Measurements from ENCODE around the gene AKTIP. TPM values are rescaled to one million over a fixed set of nuclear protein-coding genes. Genes with fewer than 3 reads are reported as not detected.
"Not testable (repeated sequence)": the region's sequence is repeated elsewhere in the genome, so short reads cannot be mapped to it uniquely, and the experiment has no call there.

AKTIP gene
- 11.9 and 12.0 TPM in 2 replicates for total RNA-seq (2014; rRNA removed; shearing (Covaris generic))
- 8.9 and 9.4 TPM in 2 replicates for polyA plus RNA-seq (2015; cell fraction: cytosol; rRNA removed)
- polyA plus RNA-seq (2015; cell fraction: nucleus; rRNA removed) = 10.4 and 17.4 TPM in 2 replicates

GRCh38 chr16:53502331-53503269 is at the start of gene AKTIP:
AKTIP (minus strand) TSS chr16:53503209; CDS start chr16:53500259, 2,950 bp downstream.
- in situ Hi-C loops (cut with HindIII; ENCODE audit: low pct_unique_long_range_greater_than_20kb, low sequenced_read_pairs) = no loop called here
- no peak for DNase-seq (ENCODE audit: low read depth, low spot score)

DNA sequence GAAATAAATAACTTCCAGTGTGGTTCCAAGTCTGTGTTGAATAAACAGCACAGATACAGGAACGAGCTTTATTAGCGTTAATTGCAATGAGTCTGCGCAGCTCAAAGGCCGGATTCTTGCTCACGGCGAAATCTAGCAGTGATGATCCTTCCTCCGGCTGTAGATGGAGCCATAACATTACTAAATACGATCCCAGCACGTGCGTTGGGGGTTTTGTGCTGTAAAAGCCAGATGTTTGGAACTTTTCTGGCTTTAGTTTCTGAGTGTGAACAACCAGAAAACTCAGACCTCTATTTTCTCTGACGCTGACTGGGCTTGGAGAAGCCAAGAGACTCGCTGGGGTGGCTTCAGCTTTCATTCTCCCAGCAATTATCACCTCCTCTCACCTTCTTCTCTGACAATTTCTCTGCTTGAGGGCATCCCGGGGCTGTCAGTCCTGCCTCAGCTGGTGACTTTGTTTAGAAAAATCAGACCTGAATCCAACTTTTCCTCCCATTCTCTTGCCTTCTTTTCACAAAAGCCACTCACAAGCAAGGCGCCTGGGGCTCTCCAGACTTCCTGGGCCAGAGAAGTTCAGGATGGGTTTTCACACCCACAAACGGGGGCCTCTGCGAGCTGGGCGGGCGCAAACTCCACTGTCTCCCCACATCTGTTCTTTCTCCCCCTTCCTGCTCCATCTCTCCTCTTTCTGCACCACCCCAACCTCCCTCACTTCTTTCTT is 47.1 kb upstream of the AKTIP start:
- in situ Hi-C loops (cut with HindIII; ENCODE audit: low pct_unique_long_range_greater_than_20kb, low sequenced_read_pairs) = no loop called here
- peak; percentile 79 for DNase-seq (ENCODE audit: low read depth, low spot score)

DNA sequence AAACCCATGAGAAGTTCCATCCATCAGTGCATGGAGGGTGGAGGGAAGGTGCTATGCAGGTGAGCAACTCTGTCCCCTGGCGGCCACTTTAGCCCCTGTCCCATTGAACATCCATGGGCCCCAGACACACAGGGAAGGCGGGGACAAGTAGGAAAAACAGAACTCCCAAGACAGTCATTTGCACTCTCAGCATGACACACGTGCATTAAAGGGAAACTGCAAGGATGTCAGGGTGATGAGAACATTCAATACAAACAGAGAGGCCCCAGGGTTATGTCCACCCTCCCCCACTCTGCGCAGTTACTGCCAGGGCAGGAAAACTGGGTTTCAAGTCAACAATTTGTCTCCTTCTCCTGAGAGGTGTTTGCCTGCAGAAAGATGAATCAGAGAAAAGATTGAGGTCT is 44.0 kb upstream of the AKTIP start:
- in situ Hi-C loops (cut with HindIII; ENCODE audit: low pct_unique_long_range_greater_than_20kb, low sequenced_read_pairs) = no loop called here
- peak; percentile 8 for DNase-seq (ENCODE audit: low read depth, low spot score)

DNA sequence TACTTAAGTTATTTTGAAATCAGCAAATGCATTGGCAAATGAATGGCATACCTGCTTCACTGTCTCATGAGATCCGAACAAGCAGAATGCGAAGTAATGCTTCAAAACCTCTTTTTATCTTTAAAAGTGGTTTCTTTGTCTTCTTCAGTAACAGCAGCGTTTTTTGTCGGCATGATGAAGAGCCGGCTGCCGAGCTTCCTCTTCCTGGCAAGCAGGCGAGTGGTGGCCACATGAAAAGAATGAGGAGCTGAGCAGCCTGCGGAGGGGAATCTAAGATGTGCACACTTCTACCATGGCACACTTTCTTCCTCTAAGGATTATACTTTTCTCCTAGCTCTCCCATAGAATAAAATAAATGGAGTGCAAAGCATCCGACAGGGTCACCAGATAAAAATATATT is 42.4 kb upstream of the AKTIP start:
- in situ Hi-C loops (cut with HindIII; ENCODE audit: low pct_unique_long_range_greater_than_20kb, low sequenced_read_pairs) = no loop called here
- peak; percentile 32 for DNase-seq (ENCODE audit: low read depth, low spot score)

- no peak for DNase-seq (ENCODE audit: low read depth, low spot score)
- in situ Hi-C loops (cut with HindIII; ENCODE audit: low pct_unique_long_range_greater_than_20kb, low sequenced_read_pairs) = no loop called here
Measured at GRCh38 chr16:53542283-53542682, 39.3 kb upstream of the AKTIP start.

GRCh38 chr16:53541326-53541725 is 38.3 kb upstream of the AKTIP start:
- DNase-seq (ENCODE audit: low read depth, low spot score) = no peak

GRCh38 chr16:53539759-53540718 is 37.0 kb upstream of the AKTIP start:
- in situ Hi-C loops (cut with HindIII; ENCODE audit: low pct_unique_long_range_greater_than_20kb, low sequenced_read_pairs) = not testable (repeated sequence)

More at GRCh38 chr16:53541326-53541725, 38.3 kb upstream of the AKTIP start:
- in situ Hi-C loops (cut with HindIII; ENCODE audit: low pct_unique_long_range_greater_than_20kb, low sequenced_read_pairs) = no loop called here

DNA sequence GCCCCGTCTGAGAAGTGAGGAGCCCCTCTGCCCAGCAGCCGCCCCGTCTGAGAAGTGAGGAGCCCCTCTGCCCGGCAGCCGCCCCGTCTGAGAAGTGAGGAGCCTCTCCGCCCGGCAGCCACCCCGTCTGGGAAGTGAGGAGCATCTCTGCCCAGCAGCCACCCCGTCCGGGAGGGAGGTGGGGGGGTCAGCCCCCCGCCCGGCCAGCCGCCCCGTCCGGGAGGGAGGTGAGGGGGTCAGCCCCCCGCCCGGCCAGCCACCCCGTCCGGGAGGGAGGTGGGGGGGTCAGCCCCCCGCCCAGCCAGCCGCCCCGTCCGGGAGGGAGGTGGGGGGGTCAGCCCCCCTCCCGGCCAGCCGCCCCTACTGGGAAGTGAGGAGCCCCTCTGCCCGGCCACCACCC is 36.3 kb upstream of the AKTIP start:
- DNase-seq (ENCODE audit: low read depth, low spot score); in situ Hi-C loops (cut with HindIII; ENCODE audit: low pct_unique_long_range_greater_than_20kb, low sequenced_read_pairs): not testable (repeated sequence)

More at GRCh38 chr16:53539759-53540718, 37.0 kb upstream of the AKTIP start:
- DNase-seq (ENCODE audit: low read depth, low spot score) = not testable (repeated sequence)

GRCh38 chr16:53537626-53538025 is 34.6 kb upstream of the AKTIP start:
- no peak for DNase-seq (ENCODE audit: low read depth, low spot score)
- in situ Hi-C loops (cut with HindIII; ENCODE audit: low pct_unique_long_range_greater_than_20kb, low sequenced_read_pairs) = no loop called here

- in situ Hi-C loops (cut with HindIII; ENCODE audit: low pct_unique_long_range_greater_than_20kb, low sequenced_read_pairs) = no loop called here
- DNase-seq (ENCODE audit: low read depth, low spot score) = no peak
Measured at GRCh38 chr16:53534206-53534605, 31.2 kb upstream of the AKTIP start.

- in situ Hi-C loops (cut with HindIII; ENCODE audit: low pct_unique_long_range_greater_than_20kb, low sequenced_read_pairs) = no loop called here
- DNase-seq (ENCODE audit: low read depth, low spot score) = no peak
Measured at GRCh38 chr16:53530741-53531140, 27.7 kb upstream of the AKTIP start.

DNA sequence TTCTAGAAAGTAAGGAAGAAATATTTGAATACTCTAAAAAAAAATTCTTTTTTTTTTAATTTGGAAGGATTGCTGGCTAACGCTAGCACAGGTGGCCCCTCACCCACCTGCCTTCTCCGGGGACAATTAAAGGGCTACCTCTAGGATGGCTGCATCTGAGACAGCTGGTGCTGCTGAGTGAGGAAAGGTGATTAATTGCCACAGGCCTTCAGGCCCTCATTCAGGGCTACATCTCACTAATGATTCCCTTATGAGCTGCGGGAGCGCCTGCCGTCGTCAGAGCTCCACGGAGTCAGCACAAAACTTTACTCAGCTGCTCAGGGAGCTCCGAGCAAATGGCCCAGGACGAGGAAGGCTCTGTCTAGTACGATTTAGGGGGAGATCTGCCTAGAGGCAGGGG is 27.0 kb upstream of the AKTIP start:
- no peak for DNase-seq (ENCODE audit: low read depth, low spot score)
- in situ Hi-C loops (cut with HindIII; ENCODE audit: low pct_unique_long_range_greater_than_20kb, low sequenced_read_pairs) = no loop called here

DNA sequence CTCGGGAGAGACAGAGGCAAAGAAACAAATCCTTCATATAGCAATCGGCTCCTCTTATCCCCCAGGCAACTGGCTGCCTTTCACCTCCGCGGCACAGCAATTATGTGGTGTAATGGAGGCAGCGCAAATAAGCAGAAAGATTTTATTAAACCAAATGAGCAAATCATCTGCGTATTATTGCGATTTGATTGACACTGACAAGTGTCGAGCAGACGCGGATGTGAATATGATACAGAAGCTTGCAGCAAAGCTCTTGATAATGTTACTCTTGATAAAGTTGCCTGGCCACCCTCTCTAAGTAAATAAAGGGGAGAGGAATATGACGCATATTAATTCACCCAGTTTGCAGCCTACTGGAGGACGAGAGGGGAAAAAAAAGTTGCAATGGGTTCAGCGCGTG is 26.5 kb upstream of the AKTIP start:
- DNase-seq (ENCODE audit: low read depth, low spot score) = no peak
- in situ Hi-C loops (cut with HindIII; ENCODE audit: low pct_unique_long_range_greater_than_20kb, low sequenced_read_pairs) = no loop called here

GRCh38 chr16:53528797-53529196 is 25.8 kb upstream of the AKTIP start:
- in situ Hi-C loops (cut with HindIII; ENCODE audit: low pct_unique_long_range_greater_than_20kb, low sequenced_read_pairs) = no loop called here
- no peak for DNase-seq (ENCODE audit: low read depth, low spot score)

GRCh38 chr16:53523971-53524548 is 21.1 kb upstream of the AKTIP start:
- no peak for DNase-seq (ENCODE audit: low read depth, low spot score)
- in situ Hi-C loops (cut with HindIII; ENCODE audit: low pct_unique_long_range_greater_than_20kb, low sequenced_read_pairs) = no loop called here

DNA sequence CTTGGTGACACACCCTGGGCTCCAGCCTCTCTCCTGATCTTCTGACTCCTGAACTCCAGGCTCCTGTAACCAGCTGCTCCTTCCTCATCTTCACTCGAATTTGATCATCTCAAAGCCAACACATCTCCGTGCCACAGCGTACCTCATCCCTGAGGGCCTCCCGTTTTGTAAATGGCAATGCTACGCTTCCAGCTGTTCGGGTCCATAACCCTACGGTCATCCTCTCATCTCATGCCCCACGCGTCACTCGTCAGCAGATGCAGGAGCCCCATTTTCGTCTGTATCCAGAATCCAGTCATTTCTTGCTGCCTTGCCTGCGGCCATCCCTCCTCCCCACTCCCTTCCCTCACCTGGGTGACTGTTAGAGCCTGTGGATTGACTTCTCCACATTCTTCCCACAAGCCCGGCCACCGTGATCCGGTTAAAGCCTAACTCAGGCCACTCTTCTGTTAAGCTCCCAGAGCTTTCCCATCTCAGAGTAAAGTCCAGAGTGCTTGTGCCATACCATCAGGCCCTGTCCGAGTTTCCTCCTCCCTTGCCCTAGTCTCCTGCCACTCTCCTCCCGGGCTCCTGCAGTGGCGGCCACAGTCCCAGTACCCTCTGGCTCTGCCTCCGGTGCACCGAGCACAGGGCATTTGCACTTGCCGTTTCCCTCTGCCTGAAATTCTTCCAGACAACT is 20.3 kb upstream of the AKTIP start:
- in situ Hi-C loops (cut with HindIII; ENCODE audit: low pct_unique_long_range_greater_than_20kb, low sequenced_read_pairs) = no loop called here

More for the DNA sequence above, 20.3 kb upstream of the AKTIP start:
- no peak for DNase-seq (ENCODE audit: low read depth, low spot score)

All from SK-MEL-5 (cell line).